ENCODE measurements around the gene TSPAN32. TPM values are rescaled to one million over a fixed set of nuclear protein-coding genes. Genes with fewer than 3 reads are reported as not detected.

The TSPAN32 gene
- total RNA-seq, 1 experiment from 2014 or later: not detected

- ChIA-PET CTCF (no interaction called here), POLR2A (no interaction called here), RAD21 (ENCODE audit: low non-redundant PET in 1 of 2, low total read pairs in 2 of 2, uncharacterized antibody in 2 of 2, unreplicated experiment in 2 of 2) (no interaction called here)
- no peaks in the 10 kb centered on the region for H3K9me3 ChIP-seq (ENCODE audit: control insufficient read depth in 1 of 2, insufficient read depth in 1 of 2, low read depth in 1 of 2, low read length in 2 of 2)
- H4K20me1 ChIP-seq (ENCODE audit: insufficient read depth): no peaks in the 10 kb centered on the region
- H3K79me2 ChIP-seq (ENCODE audit: insufficient read depth, low read length): no peaks in the 10 kb centered on the region
- 0 out of 2 replicates have a peak, but pooled peaks cover 5% of the 10 kb centered on the region for H3K27me3 ChIP-seq (ENCODE audit: insufficient read depth, low read length)
- H3K27ac ChIP-seq (ENCODE audit: low read depth, low read length): no peak overlapping the region
- DNase-seq (ENCODE audit: low read depth, low spot score) (no peak), ATAC-seq (no peak)
- no peak overlapping the region for H2AFZ ChIP-seq (ENCODE audit: low read depth, low read length, poor library complexity, severe bottlenecking)
- intact Hi-C loops (cut with micrococcal nuclease): no loop called here
- no peaks in the 10 kb centered on the region for H3K9me2 ChIP-seq (ENCODE audit: insufficient read depth)
- H3K4me1 ChIP-seq (ENCODE audit: control insufficient read depth in 1 of 2, insufficient read depth in 2 of 2, low read length in 2 of 2): peaks cover 0 to 3% of the 10 kb centered on the region in 2 experiments; a peak in 1 of 4 replicates
- no peak for TF ChIP-seq POLR2AphosphoS5 (IDR thresholded peaks at IDR 0.05; ENCODE audit: low read depth, low read length)
- TF ChIP-seq EZH2 (IDR thresholded peaks at IDR 0.05): no peak
- no peak for TF ChIP-seq SRF (IDR thresholded peaks at IDR 0.05; ENCODE audit: low read depth)
- TF ChIP-seq POLR2A (IDR thresholded peaks at IDR 0.05; ENCODE audit: borderline replicate concordance, extremely low read depth, insufficient read depth, insufficient read length): no peak
- no peak for TF ChIP-seq CEBPB (IDR thresholded peaks at IDR 0.05; ENCODE audit: low read depth)
- TF ChIP-seq ZFX (IDR thresholded peaks at IDR 0.05): no peak
- H3K4me3 ChIP-seq (replicated peaks in 1 of 2; ENCODE audit: low read depth in 1 of 2, low read length in 2 of 2): no peak overlapping the region
- no TSS peak for BruUV-seq (replicated peaks)
- H3K9ac ChIP-seq (ENCODE audit: low read length): no peak overlapping the region
- H3K36me3 ChIP-seq (ENCODE audit: control insufficient read depth in 1 of 2, insufficient read depth in 2 of 2, low read length in 2 of 2): no peaks in the 10 kb centered on the region
- H3K4me2 ChIP-seq (ENCODE audit: low read length): no peak overlapping the region
These were observed 60.6 kb downstream of the TSPAN32 start for GRCh38 chr11:2362414-2362813.

- H3K4me2 ChIP-seq (ENCODE audit: low read length): no peak overlapping the region
- no peak overlapping the region for H3K4me3 ChIP-seq (replicated peaks in 1 of 2; ENCODE audit: low read depth in 1 of 2, low read length in 2 of 2)
- ATAC-seq (no peak), DNase-seq (ENCODE audit: low read depth, low spot score) (no peak)
- intact Hi-C loops (cut with micrococcal nuclease): no loop called here
- H3K79me2 ChIP-seq (ENCODE audit: insufficient read depth, low read length): no peaks in the 10 kb centered on the region
- ChIA-PET CTCF (no interaction called here), RAD21 (ENCODE audit: low non-redundant PET in 1 of 2, low total read pairs in 2 of 2, uncharacterized antibody in 2 of 2, unreplicated experiment in 2 of 2) (no interaction called here), POLR2A (no interaction called here)
- no peaks in the 10 kb centered on the region for H3K9me2 ChIP-seq (ENCODE audit: insufficient read depth)
- BruUV-seq (replicated peaks): no TSS peak
- peaks cover 0 to 3% of the 10 kb centered on the region in 2 experiments; a peak in 1 of 4 replicates for H3K4me1 ChIP-seq (ENCODE audit: control insufficient read depth in 1 of 2, insufficient read depth in 2 of 2, low read length in 2 of 2)
- H4K20me1 ChIP-seq (ENCODE audit: insufficient read depth): no peaks in the 10 kb centered on the region
- H3K27me3 ChIP-seq (ENCODE audit: insufficient read depth, low read length): 0 out of 2 replicates have a peak, but pooled peaks cover 5% of the 10 kb centered on the region
- H2AFZ ChIP-seq (ENCODE audit: low read depth, low read length, poor library complexity, severe bottlenecking): no peak overlapping the region
- no peak overlapping the region for H3K27ac ChIP-seq (ENCODE audit: low read depth, low read length)
- no peaks in the 10 kb centered on the region for H3K36me3 ChIP-seq (ENCODE audit: control insufficient read depth in 1 of 2, insufficient read depth in 2 of 2, low read length in 2 of 2)
- H3K9me3 ChIP-seq (ENCODE audit: control insufficient read depth in 1 of 2, insufficient read depth in 1 of 2, low read depth in 1 of 2, low read length in 2 of 2): no peaks in the 10 kb centered on the region
- no peak overlapping the region for H3K9ac ChIP-seq (ENCODE audit: low read length)
- TF ChIP-seq TCF7L2 (IDR thresholded peaks at IDR 0.05; ENCODE audit: borderline replicate concordance, extremely low read depth, insufficient read depth, insufficient read length): no peak
- TF ChIP-seq REST (IDR thresholded peaks at IDR 0.05; ENCODE audit: low read depth): no peak
- TF ChIP-seq FOSL1 (IDR thresholded peaks at IDR 0.05; ENCODE audit: low read depth): no peak
- no peak for TF ChIP-seq ZFX (IDR thresholded peaks at IDR 0.05)
- no peak for TF ChIP-seq CTCF (IDR thresholded peaks at IDR 0.05 in 2 of 3, conservative IDR thresholded peaks at IDR 0.05 in 1 of 3; ENCODE audit: borderline replicate concordance in 1 of 3, insufficient read depth in 1 of 3, low read depth in 2 of 3, low read length in 2 of 3)
- TF ChIP-seq JUND (IDR thresholded peaks at IDR 0.05): no peak
- no peak for TF ChIP-seq ATF3 (IDR thresholded peaks at IDR 0.05)
- TF ChIP-seq SP1 (IDR thresholded peaks at IDR 0.05; ENCODE audit: low read depth): no peak
- TF ChIP-seq RAD21 (IDR thresholded peaks at IDR 0.05; ENCODE audit: low read depth): no peak
- no peak for TF ChIP-seq ZNF274 (IDR thresholded peaks at IDR 0.05; ENCODE audit: low read depth, low read length)
- no peak for TF ChIP-seq POLR2A (IDR thresholded peaks at IDR 0.05; ENCODE audit: borderline replicate concordance, extremely low read depth, insufficient read depth, insufficient read length)
These were observed 61.3 kb downstream of the TSPAN32 start for GRCh38 chr11:2363130-2363529.

Measured in HCT116 (cell line).